Measurements from ENCODE around the gene SLC25A44. TPM values are rescaled to one million over a fixed set of nuclear protein-coding genes. Genes with fewer than 3 reads are reported as not detected.

The SLC25A44 gene
- total RNA-seq, 1 donor: 18.6 TPM

DNA sequence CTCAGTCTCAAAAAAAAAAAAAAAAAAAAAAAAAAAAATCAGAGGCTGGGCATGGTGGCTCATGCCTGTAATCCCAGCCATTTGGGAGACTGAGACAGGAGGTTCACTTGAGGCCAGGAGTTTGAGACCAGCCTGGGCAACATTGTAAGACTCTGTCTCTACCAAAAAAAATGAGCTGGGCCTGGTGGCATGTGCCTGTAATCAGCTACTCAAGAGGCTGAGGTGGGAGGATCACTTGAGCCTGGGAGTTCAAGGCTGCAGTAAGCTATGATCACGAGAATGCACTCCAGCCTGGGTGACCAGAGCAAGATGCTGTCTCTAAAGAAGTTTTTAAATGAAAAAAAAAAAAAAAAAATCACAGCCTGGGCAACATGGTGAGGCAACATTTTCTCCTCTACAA is 30.2 kb upstream of the SLC25A44 start:
- no peak for TF ChIP-seq CTCF (IDR thresholded peaks at IDR 0.05; ENCODE audit: insufficient read depth, low read depth, low read length)
- no peak overlapping the region for H3K4me3 ChIP-seq (ENCODE audit: low read depth, low read length)
- no peak for DNase-seq (ENCODE audit: low read depth)

- no peak overlapping the region for H3K4me3 ChIP-seq (ENCODE audit: low read depth, low read length)
- no peak for DNase-seq (ENCODE audit: low read depth)
- TF ChIP-seq CTCF (IDR thresholded peaks at IDR 0.05; ENCODE audit: insufficient read depth, low read depth, low read length): no peak
These were observed 29.6 kb upstream of the SLC25A44 start for GRCh38 chr1:156164125-156164831.

DNA sequence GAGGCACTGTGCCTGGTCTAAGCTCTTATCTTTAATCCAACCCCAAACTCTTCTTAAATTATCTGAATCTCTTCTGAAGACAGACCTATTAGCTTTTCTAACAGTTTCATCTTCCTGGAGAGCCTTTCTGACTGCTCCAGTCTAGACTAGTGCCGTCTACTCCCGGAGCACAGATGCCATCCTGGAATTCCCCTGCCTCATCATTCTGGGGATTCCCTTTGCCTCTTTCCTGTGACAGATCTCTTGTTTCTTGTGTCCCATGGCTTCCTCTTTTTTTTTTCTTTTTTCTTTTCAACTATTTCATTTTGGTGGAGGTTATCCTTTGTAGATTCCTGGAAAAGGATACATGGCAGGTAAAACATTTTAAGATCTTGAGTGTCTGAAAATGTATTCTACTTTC is 28.8 kb upstream of the SLC25A44 start:
- H3K4me3 ChIP-seq (ENCODE audit: low read depth, low read length): no peak overlapping the region

GRCh38 chr1:156167536-156167935 is 26.4 kb upstream of the SLC25A44 start:
- TF ChIP-seq CTCF (IDR thresholded peaks at IDR 0.05; ENCODE audit: insufficient read depth, low read depth, low read length): no peak
- H3K4me3 ChIP-seq (ENCODE audit: low read depth, low read length): no peak overlapping the region

More for the DNA sequence above, 28.8 kb upstream of the SLC25A44 start:
- no peak for DNase-seq (ENCODE audit: low read depth)
- TF ChIP-seq CTCF (IDR thresholded peaks at IDR 0.05; ENCODE audit: insufficient read depth, low read depth, low read length): no peak

DNA sequence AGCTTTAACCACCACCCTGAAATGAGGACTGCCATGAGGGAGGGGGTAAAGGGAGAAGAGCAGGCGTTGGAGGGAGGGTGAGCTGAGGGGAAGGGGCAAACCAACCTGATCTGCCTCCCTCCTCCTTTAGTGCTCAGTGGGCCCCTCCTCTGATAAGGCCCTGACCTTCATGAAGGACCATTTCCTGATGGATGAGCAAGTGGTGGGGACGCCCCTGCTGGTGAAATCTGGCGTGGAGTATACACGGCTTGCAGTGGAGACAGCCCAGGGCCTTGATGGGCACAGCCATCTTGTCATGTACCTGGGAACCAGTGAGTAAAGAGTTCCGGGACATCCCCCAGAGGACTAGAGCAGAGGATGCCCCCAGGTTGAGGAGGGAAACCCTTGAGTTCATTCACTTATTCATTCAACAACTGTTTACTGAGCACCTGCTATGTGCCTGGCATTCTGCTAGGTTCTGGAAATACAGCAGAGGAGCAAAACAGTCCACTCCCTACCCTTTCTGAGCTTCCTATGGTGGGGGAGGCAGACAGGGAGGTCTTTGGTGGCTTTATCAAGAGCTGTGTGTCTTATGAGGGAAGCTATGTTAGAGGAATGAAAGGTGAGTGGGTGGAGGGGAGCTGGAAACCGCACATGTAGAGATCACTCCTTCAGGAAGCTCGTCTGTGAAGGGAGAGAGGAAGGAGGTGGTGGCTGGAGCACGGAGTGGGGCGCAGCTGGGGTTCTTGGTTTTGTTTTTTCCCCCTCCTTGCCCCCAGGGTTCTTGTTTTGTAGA is 21.0 kb upstream of the SLC25A44 start:
- DNase-seq (ENCODE audit: low read depth): no peak
- no peak overlapping the region for H3K4me3 ChIP-seq (ENCODE audit: low read depth, low read length)
- TF ChIP-seq CTCF (IDR thresholded peaks at IDR 0.05; ENCODE audit: insufficient read depth, low read depth, low read length): no peak

More at GRCh38 chr1:156167536-156167935, 26.4 kb upstream of the SLC25A44 start:
- DNase-seq (ENCODE audit: low read depth): no peak

- H3K4me3 ChIP-seq (ENCODE audit: low read depth, low read length): no peak overlapping the region
- DNase-seq (ENCODE audit: low read depth): no peak
- TF ChIP-seq CTCF (IDR thresholded peaks at IDR 0.05; ENCODE audit: insufficient read depth, low read depth, low read length): no peak
These were observed 17.2 kb upstream of the SLC25A44 start for GRCh38 chr1:156176610-156177210.

Data from fibroblast of villous mesenchyme (primary cell).